GM20000 (cell line): Measurements from ENCODE around the gene RHOV.

Source experiments
- DNase-seq: peaks from one replicate; pipeline ENCODE4 v3.0.0; 2012; ENCODE audit warnings: low spot score
- TF ChIP-seq, protein P1 (sequence below): IDR thresholded peaks from 2 replicates; pipeline ENCODE4 v1.5.1; 2012; ENCODE audit warnings: mild to moderate bottlenecking, control low read depth; ENCODE audit errors: extremely low read depth, missing control alignments

Gene RHOV

DNA sequence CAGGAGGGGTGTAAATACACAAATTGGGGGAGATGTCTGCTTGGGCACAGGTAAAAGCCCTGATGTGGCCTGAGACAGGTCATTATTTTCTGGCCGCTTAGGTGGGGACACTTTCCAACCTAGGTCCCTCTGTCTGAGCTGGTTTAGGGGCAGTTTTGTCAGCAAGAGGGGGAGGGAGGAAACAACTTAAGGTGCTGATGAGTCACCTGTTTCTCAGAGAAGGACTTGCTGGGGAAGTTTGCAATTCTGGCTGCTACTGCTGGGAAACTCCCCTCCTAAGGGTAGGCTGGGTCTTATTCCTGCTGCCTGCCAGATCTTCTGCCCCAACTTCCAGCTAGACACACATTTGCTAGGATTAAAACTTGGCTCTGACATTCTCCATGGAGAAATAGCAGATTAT, 4.8 kb upstream of the RHOV start:
- TF ChIP-seq, protein P1, sequence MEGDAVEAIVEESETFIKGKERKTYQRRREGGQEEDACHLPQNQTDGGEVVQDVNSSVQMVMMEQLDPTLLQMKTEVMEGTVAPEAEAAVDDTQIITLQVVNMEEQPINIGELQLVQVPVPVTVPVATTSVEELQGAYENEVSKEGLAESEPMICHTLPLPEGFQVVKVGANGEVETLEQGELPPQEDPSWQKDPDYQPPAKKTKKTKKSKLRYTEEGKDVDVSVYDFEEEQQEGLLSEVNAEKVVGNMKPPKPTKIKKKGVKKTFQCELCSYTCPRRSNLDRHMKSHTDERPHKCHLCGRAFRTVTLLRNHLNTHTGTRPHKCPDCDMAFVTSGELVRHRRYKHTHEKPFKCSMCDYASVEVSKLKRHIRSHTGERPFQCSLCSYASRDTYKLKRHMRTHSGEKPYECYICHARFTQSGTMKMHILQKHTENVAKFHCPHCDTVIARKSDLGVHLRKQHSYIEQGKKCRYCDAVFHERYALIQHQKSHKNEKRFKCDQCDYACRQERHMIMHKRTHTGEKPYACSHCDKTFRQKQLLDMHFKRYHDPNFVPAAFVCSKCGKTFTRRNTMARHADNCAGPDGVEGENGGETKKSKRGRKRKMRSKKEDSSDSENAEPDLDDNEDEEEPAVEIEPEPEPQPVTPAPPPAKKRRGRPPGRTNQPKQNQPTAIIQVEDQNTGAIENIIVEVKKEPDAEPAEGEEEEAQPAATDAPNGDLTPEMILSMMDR = no peak
- DNase-seq = peak; percentile 76

DNA sequence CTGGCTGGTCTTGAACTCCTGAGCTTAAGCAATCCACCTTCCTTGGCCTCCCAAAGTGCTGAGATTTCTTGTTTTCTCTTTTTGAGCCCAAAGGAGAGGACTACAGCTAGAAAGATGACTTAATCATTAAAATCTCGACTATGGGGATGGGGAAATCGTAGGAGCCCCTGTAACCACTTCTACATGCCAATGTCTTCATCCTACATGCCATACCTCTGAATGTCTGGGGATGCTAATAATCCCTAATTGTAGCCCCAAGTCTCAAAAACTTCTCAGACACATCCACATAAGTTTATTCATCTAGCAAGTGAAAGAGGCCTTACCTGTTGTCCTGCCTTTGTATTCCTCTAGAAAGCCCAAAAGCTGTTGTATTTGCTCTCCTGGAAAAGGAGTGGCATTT, 3.7 kb upstream of the RHOV start:
- DNase-seq = no peak
- TF ChIP-seq, protein P1 = no peak

DNA sequence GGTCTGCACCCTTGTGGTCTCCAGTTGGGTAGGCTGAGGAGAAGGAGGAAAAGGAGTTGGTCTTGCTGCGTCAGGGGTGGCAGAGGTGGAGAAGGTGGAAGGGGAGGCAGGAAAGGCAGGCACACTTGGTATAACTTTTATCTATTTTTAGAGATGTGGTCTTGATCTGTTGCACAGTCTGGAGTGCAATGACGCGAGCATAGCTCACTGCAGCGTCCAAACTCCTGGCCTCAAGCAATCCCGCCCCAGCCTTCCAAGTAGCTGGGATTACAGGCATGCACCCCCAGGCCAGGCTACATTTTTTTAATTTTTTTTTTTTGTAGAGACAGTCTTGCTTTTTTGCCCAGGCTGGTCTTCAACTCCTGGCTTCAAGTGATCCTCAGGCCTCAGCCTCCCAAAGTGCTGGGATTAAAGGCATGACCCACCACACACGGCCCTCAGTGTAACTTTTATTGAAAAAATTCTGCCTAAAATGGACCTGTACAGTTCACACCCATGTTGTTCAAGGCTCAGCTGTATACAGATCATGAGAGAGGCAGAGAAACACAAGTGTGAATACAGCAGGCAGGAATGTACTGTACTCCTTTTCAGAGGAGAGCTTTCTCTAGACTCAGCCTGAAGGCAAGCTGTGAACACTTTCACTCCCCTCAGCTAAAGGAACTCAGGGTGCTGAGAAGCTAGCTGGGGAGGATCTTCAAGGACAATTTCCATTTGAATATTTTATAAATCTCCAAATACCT, 2.1 kb upstream of the RHOV start:
- TF ChIP-seq, protein P1 = no peak
- no peak for DNase-seq

DNA sequence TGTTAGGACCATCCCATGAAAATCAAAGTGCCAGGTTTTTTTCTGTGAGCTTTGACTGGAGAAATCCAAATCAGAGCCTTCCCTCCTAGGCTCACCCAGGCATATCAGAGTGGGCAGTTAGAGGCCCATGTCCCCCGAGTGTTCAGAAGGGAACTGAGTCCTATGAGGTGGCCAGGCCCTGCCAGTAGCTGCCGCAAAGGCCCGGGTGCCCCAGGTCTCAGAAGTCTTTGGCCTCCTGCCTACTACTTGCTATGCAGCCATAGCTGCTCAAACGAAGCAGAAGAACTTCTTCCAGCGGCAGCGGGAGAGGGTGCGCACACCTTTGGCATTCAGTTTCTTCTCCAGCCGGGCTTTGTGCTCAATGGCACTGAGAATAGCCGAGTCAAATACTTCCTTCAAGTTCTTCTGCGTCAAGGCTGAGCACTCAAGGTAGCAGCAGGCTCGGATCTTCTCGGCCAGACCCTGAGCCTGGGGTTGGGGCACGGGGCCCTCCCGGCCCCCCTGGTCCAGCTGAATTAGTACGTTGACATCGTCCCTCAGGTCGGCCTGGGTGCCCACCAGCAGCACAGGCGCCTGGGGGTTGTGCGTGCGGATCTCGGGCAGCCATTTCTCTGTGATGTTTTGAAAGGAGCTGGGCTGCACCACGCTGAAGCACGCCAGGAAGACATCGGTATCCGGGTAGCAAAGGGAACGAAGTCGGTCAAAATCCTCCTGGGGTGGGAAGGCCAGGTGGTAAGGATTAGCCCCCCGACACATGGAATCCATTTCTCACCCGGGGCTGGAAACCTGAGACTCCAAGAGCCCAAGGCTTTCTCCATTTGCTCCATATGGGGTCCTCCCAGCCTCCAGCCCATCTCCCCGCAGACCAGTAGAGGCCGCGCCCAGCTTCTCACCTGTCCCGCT, 992 bp downstream of the RHOV start:
- TF ChIP-seq, protein P1 = no peak
- DNase-seq = no peak

DNA sequence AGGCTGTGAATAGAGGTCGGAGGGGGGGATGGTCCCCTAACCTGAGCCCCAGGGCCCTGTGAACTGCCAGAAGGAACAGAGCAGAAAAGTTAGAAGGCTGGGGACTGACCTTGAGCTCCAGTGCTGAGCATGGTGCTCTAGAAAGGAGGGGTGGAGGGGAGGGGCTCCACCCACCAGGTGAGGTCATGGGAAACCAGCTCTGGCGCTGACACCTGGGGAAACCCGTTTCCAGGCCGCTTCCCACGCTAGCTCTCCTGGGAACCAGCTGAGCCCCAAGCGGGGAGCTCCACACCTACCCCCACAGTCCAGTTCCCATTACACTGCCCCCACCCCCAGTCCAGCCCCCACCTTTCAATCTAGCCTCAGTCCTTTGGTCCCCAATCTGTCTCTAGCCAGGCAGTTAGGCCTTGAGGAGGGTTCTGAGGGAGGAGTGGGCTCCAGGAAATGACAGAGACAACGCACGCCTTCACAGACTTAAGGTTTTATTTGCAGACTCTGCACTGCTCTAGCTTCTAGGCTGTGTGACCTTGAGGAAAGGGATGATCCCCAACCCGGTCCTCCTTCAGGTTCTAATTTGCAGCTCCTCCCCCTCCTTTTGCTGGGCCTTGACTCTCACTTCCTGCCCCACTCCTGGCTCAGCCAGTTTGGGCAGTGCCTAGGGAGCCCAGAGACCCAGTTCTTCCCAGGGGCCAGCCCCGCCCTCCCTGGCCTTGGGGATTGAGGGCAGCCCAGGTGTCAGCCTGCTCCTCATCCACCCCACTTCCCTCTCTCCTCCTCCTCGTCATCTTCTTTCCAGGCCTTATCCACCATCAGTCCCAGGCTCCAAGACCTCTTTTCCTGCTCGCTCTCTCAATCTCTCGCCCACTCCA, 2.1 kb downstream of the RHOV start:
- TF ChIP-seq, protein P1 = no peak

DNA sequence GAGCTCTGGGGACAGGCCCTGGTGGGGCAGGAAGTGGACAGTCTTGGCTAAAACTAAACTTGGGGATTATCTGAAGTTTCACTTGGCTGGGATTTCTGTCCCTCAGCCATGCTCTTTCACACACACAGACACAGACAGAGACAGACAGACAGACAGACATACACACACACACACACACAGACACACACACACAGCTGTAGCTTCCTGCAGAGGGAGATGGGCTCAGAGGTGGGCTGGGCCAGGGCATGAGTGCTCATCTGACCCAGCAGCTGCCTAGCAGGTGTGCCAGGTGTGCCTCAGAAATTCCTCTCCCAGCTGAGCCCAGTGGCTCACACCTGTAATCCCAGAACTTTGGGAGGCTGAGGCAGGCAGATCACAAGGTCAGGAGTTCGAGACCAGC, 3.3 kb downstream of the RHOV start:
- TF ChIP-seq, protein P1 = no peak
- no peak for DNase-seq

More for the DNA sequence above, 2.1 kb downstream of the RHOV start:
- DNase-seq = peak; percentile 84
